Sigmoid colon (tissue), 7 donors: Measurements from ENCODE around the gene MEGF8. TPM values are rescaled to one million over a fixed set of nuclear protein-coding genes. Genes with fewer than 3 reads are reported as not detected.

Source experiments
- DNase-seq: peaks from one replicate; pipeline ENCODE4 v3.0.0-alpha.2; 2019
- H3K27ac ChIP-seq, 4 donors: fragments of 200-600 bp; sonication (generic); one replicate each; pipeline ENCODE4 v1.5.1; 2016 to 2019; ENCODE audit warnings: mild to moderate bottlenecking in 1 of 4
- H3K27me3 ChIP-seq, 3 donors: fragments of 200-600 bp; sonication (generic); one replicate each; pipeline ENCODE4 v1.5.1; 2019; ENCODE audit warnings: mild to moderate bottlenecking in 1 of 3
- H3K36me3 ChIP-seq, 4 donors: fragments of 200-600 bp; sonication (generic); one replicate each; pipeline ENCODE4 v1.5.1; 2016 to 2019
- H3K4me1 ChIP-seq, 4 donors: fragments of 200-600 bp; sonication (generic); one replicate each; pipeline ENCODE4 v1.5.1; 2017 to 2019
- H3K4me3 ChIP-seq, 4 donors: fragments of 200-600 bp; sonication (generic); one replicate each; pipeline ENCODE4 v1.5.1; 2017 to 2019; ENCODE audit warnings: mild to moderate bottlenecking in 2 of 4, moderate library complexity in 1 of 4
- H3K9me3 ChIP-seq, 4 donors: fragments of 200-600 bp in 3 of 4; sonication (generic) in 3 of 4; one replicate each; pipeline versions ENCODE4 v1.5.1 to v1.6.1; 2013 to 2019
- EP300 ChIP-seq, 4 donors: sonication (generic); formaldehyde crosslinking; IDR thresholded peaks; one replicate each; pipeline ENCODE4 v1.6.1; 2017; ENCODE audit warnings: antibody characterized with exemption in 4 of 4
- POLR2A ChIP-seq, 2 donors: fragments of 450-650 bp; IDR thresholded peaks; one replicate each; pipeline ENCODE4 v1.6.1; 2016; ENCODE audit warnings: antibody characterized with exemption in 2 of 2, mild to moderate bottlenecking in 2 of 2, moderate library complexity in 2 of 2
- POLR2AphosphoS5 ChIP-seq, 4 donors: sonication (generic); formaldehyde crosslinking; IDR thresholded peaks; one replicate each; pipeline ENCODE4 v1.6.1; 2017; ENCODE audit warnings: antibody characterized with exemption in 4 of 4
- WGBS, 2 donors: extraction: QIAGEN DNeasy Blood & Tissue Kit; methylation state at CpG; one replicate each; pipeline ENCODE4 v1.1.7; 2013; 5-methylcytosine and 5-hydroxymethylcytosine counted together
- intact Hi-C: fragments of 100-400 bp; cut with DNase I; formaldehyde crosslinking; loops from one replicate; pipeline ENCODE4 v1.15.1; 2023
- polyA plus RNA-seq, 3 donors: library from polyadenylated mRNA; stranded (reverse); fragments of 200-250 nt; gene quantifications; one replicate each; pipeline ENCODE4 v1.2.3, GENCODE V29; 2013
- total RNA-seq, 4 donors: library from RNA; depleted of rRNA; stranded (reverse); fragments of >200 nt; gene quantifications; one replicate each; pipeline ENCODE4 v1.1.0, GENCODE V29; 2016
- TF ChIP-seq, protein P1 (sequence below), 4 experiments: fragments of 450-650 bp in 3 of 4; fragments of 200-600 bp in 1 of 4; IDR thresholded peaks; one replicate each; pipeline ENCODE4 v1.5.1; 2016 to 2019; ENCODE audit warnings: antibody characterized with exemption in 4 of 4, mild to moderate bottlenecking in 3 of 4, moderate library complexity in 2 of 4
- donor health status: healthy with polysubstance abuse.
- donor health status: Bipolar disorder and iron deficiency.
- donor health status: healthy.

The MEGF8 gene
- total and polyA plus RNA-seq, 7 donors: 1.8 to 21.6 (median 5.9) TPM

GRCh38 chr19:42284066-42284501, 41.4 kb upstream of the MEGF8 start:
- Histone ChIP-seq H3K36me3 (peaks cover 5 to 24% (median 20%) of the 10 kb centered on the region in 4 donors), H3K27me3 (no peaks in the 10 kb centered on the region), H3K27ac (peak overlapping the region; percentile 94 to 99 (median 96)), H3K4me3 (peak overlapping the region in 3 of 4 donors; percentile 66 to 76 (median 74)), H3K4me1 (peaks cover 0 to 67% (median 58%) of the 10 kb centered on the region in 4 donors), H3K9me3 (no peaks in the 10 kb centered on the region)
- WGBS, 2 donors: 1% methylated on average over 70 to 76 of the region's 76 CpGs
- TF ChIP-seq EP300 (IDR thresholded peaks at IDR 0.05) (no peak), POLR2AphosphoS5 (IDR thresholded peaks at IDR 0.05) (no peak), POLR2A (IDR thresholded peaks at IDR 0.05) (no peak)
- TF ChIP-seq, protein P1, sequence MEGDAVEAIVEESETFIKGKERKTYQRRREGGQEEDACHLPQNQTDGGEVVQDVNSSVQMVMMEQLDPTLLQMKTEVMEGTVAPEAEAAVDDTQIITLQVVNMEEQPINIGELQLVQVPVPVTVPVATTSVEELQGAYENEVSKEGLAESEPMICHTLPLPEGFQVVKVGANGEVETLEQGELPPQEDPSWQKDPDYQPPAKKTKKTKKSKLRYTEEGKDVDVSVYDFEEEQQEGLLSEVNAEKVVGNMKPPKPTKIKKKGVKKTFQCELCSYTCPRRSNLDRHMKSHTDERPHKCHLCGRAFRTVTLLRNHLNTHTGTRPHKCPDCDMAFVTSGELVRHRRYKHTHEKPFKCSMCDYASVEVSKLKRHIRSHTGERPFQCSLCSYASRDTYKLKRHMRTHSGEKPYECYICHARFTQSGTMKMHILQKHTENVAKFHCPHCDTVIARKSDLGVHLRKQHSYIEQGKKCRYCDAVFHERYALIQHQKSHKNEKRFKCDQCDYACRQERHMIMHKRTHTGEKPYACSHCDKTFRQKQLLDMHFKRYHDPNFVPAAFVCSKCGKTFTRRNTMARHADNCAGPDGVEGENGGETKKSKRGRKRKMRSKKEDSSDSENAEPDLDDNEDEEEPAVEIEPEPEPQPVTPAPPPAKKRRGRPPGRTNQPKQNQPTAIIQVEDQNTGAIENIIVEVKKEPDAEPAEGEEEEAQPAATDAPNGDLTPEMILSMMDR (IDR thresholded peaks at IDR 0.05): no peak
- DNase-seq: peak; percentile 94
- intact Hi-C loops: loop anchor here (2.0 kb wide), 1 partner anchor 63 kb away; the partner anchor contains the start of gene ZNF526

- TF ChIP-seq EP300 (IDR thresholded peaks at IDR 0.05) (no peak), POLR2A (IDR thresholded peaks at IDR 0.05) (no peak), POLR2AphosphoS5 (IDR thresholded peaks at IDR 0.05) (no peak)
- TF ChIP-seq, protein P1 (IDR thresholded peaks at IDR 0.05): no peak
- peak; percentile 79 for DNase-seq
- H3K4me3 ChIP-seq: peak overlapping the region; percentile 57 to 76 (median 70)
- no peaks in the 10 kb centered on the region for H3K9me3 ChIP-seq
- 4 to 7% methylated on average over 41 of the region's 41 CpGs for WGBS, 2 donors
- peaks cover 0 to 60% (median 51%) of the 10 kb centered on the region in 4 donors for H3K4me1 ChIP-seq
- H3K27me3 ChIP-seq: no peaks in the 10 kb centered on the region
- H3K36me3 ChIP-seq: peaks cover 5 to 31% (median 27%) of the 10 kb centered on the region in 4 donors
- intact Hi-C loops: loop anchor here (2.0 kb wide), 1 partner anchor 64 kb away; the partner anchor contains the start of gene ZNF526
- H3K27ac ChIP-seq: peak overlapping the region; percentile 84 to 94 (median 92)
Observed at GRCh38 chr19:42284591-42285341, 40.7 kb upstream of the MEGF8 start.

- Histone ChIP-seq H3K27me3 (no peaks in the 10 kb centered on the region), H3K36me3 (peaks cover 10 to 39% (median 35%) of the 10 kb centered on the region in 4 donors), H3K4me3 (peak overlapping the region; percentile 57 to 76 (median 70)), H3K27ac (peak overlapping the region; percentile 84 to 94 (median 92)), H3K9me3 (no peaks in the 10 kb centered on the region), H3K4me1 (peaks cover 0 to 54% (median 50%) of the 10 kb centered on the region in 4 donors)
- DNase-seq: peak; percentile 69
- WGBS, 2 donors: 44 to 68% methylated on average over 5 of the region's 5 CpGs
- no peak for TF ChIP-seq EP300 (IDR thresholded peaks at IDR 0.05)
- TF ChIP-seq POLR2AphosphoS5 (IDR thresholded peaks at IDR 0.05): no peak
- TF ChIP-seq, protein P1 (IDR thresholded peaks at IDR 0.05): no peak
- TF ChIP-seq POLR2A (IDR thresholded peaks at IDR 0.05): no peak
- intact Hi-C loops: loop anchor here (2.0 kb wide), 1 partner anchor 65 kb away; the partner anchor contains the start of gene ZNF526
Observed at GRCh38 chr19:42285541-42285941, 39.9 kb upstream of the MEGF8 start.

DNA sequence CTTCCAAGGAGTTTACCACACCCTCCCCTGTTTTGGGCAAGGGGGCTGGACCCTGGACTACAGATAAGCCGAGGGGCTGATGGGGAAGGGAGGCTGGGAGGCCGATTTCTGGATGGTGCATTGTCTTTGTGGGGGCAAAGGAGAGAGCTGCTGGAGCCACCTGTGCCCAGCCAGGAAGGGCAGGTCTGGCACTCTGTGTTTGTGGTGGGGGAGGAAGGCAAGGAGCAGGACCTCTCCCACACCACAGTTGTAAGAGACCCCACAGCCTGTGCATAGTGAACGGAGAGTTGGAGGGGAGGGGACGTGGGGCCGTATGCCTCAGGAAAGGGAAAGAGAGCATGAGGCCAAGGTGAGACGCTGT, 39.5 kb upstream of the MEGF8 start:
- Histone ChIP-seq H3K4me3 (peak overlapping the region in 2 of 4 donors; percentile 12 to 74), H3K4me1 (peaks cover 0 to 51% (median 49%) of the 10 kb centered on the region in 4 donors), H3K27me3 (no peaks in the 10 kb centered on the region), H3K27ac (peak overlapping the region; percentile 84 to 94 (median 92)), H3K9me3 (no peaks in the 10 kb centered on the region), H3K36me3 (peaks cover 10 to 43% (median 39%) of the 10 kb centered on the region in 4 donors)
- 47 to 83% methylated on average over 6 of the region's 6 CpGs for WGBS, 2 donors
- peak; percentile 65 for DNase-seq
- intact Hi-C loops: loop anchor here (2.0 kb wide), 1 partner anchor 65 kb away; the partner anchor contains the start of gene ZNF526
- TF ChIP-seq, protein P1 (IDR thresholded peaks at IDR 0.05): no peak
- TF ChIP-seq POLR2A (IDR thresholded peaks at IDR 0.05) (no peak), EP300 (IDR thresholded peaks at IDR 0.05) (no peak), POLR2AphosphoS5 (IDR thresholded peaks at IDR 0.05) (no peak)
